ENCODE results near the gene SOCS1. TPM values are rescaled to one million over a fixed set of nuclear protein-coding genes. Genes with fewer than 3 reads are reported as not detected.

SOCS1 gene
- total RNA-seq, 2 donors from 2014 or later: 16.9 to 22.6 TPM

DNA sequence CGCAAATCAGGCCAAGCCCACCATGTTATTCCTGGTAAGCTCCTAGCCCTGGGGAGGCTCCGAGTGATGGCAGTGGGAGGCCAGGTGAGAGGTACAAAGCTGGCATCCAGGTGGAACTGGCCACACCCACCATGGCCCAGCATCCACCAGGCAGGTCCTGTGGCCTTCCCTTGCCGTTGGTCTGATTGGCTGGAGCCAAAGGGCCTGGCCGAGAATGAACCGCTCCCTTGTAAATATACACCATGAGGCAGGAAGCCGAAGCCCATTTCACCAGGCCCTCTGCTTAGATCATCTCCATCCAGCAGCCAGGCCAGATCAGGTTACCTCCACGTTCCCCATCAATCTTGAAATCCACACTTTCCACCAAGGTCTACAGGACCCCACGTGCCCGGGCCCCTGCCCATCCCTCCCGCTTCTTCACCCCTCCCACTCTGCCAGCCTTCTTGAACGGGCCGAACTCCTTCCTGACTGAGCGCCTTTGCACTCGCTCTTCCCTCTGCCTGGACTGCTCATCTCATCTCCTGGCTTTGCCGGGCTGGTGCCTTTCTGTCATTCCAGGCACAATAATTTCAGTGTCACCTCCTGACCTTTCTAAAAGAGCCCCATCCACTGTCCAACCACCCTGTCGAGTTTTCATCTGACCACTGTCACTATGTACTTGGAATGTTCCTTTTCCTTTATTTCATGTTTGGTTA is 5.8 kb downstream of the SOCS1 start:
- TF ChIP-seq, protein P1, sequence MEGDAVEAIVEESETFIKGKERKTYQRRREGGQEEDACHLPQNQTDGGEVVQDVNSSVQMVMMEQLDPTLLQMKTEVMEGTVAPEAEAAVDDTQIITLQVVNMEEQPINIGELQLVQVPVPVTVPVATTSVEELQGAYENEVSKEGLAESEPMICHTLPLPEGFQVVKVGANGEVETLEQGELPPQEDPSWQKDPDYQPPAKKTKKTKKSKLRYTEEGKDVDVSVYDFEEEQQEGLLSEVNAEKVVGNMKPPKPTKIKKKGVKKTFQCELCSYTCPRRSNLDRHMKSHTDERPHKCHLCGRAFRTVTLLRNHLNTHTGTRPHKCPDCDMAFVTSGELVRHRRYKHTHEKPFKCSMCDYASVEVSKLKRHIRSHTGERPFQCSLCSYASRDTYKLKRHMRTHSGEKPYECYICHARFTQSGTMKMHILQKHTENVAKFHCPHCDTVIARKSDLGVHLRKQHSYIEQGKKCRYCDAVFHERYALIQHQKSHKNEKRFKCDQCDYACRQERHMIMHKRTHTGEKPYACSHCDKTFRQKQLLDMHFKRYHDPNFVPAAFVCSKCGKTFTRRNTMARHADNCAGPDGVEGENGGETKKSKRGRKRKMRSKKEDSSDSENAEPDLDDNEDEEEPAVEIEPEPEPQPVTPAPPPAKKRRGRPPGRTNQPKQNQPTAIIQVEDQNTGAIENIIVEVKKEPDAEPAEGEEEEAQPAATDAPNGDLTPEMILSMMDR (IDR thresholded peaks at IDR 0.05): no peak
- Histone ChIP-seq H3K4me3 (no peak overlapping the region), H3K36me3 (no peaks in the 10 kb centered on the region), H3K4me1 (ENCODE audit: control insufficient read depth in 1 of 2, low read depth in 2 of 2) (peaks cover 6 to 25% of the 10 kb centered on the region in 2 donors), H3K27me3 (replicated peaks; ENCODE audit: insufficient read depth) (no peaks in the 10 kb centered on the region), H3K9me3 (no peaks in the 10 kb centered on the region), H3K27ac (no peak overlapping the region)
- no peak for ATAC-seq (ENCODE audit: insufficient number of reproducible peaks, low FRiP score, low read depth)
- DNase-seq (ENCODE audit: low spot score): no peak

DNA sequence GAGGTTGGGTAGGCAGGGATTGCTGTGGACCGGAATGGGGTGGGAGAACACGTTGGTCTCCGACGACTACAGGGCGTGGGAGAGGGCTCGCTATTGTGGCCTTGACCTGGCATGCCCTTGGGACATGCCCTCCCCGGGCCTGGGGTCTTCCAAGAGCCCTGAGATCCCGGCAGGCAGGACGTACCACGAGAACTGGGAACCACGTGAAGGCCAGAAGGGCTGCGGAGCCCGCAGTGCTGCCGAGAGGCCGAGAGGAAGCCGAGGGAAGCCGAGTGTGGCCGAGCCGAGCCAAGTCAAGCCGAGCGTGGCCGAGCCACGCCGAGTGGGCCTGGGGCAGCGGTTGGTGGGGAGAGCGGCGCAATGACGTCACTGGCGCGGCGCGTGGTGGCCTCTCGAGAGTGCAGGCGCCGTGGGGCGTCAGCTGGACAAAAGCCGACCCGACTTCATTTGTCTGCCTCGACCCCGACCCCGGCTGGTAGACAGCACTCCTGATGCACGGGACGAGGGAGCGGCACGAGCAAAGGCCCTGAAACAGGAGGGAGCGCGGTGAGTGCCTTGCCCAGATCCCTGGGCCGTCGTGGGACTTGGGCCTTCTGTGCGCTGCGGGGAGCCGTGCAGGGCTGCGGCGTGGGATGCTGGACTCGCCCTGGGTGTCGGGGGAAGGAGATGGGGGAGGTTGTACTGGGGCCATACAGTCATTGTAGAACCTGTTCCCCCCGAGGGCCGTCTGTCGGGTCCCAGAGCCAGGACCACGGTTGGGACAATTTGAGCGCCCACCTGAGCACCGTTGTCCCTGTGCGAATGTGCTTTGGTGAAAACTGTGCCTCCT is 6.6 kb downstream of the SOCS1 start:
- Histone ChIP-seq H3K27ac (no peak overlapping the region), H3K9me3 (no peaks in the 10 kb centered on the region), H3K4me1 (ENCODE audit: control insufficient read depth in 1 of 2, low read depth in 2 of 2) (peaks cover 4 to 17% of the 10 kb centered on the region in 2 donors), H3K27me3 (replicated peaks; ENCODE audit: insufficient read depth) (no peaks in the 10 kb centered on the region), H3K36me3 (no peaks in the 10 kb centered on the region), H3K4me3 (no peak overlapping the region)
- DNase-seq (ENCODE audit: low spot score) (no peak), ATAC-seq (ENCODE audit: insufficient number of reproducible peaks, low FRiP score, low read depth) (no peak)
- TF ChIP-seq, protein P1 (IDR thresholded peaks at IDR 0.05): no peak

DNA sequence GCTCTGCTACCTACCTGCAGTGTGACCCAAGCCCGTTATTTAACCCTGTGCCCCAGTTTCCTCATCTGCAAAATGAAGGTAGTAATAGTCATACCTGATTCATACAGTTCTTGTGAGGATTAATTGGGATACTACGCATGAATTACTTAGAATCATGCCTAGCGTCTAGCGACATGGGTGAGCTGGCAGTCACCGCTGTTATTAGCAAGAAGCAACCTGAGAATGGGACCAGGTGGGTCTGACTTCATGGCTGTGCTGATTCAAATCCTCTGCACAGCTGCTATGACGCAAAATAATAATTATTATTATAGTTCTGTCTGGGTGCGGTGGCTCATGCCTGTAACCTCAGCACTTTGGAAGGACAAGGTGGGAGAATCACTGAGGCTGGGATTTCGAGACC is 7.9 kb downstream of the SOCS1 start:
- Histone ChIP-seq H3K9me3 (no peaks in the 10 kb centered on the region), H3K36me3 (no peaks in the 10 kb centered on the region), H3K4me3 (no peak overlapping the region), H3K4me1 (ENCODE audit: control insufficient read depth in 1 of 2, low read depth in 2 of 2) (peaks cover 0 to 6% of the 10 kb centered on the region in 2 donors), H3K27me3 (replicated peaks; ENCODE audit: insufficient read depth) (no peaks in the 10 kb centered on the region), H3K27ac (no peak overlapping the region)
- TF ChIP-seq, protein P1 (IDR thresholded peaks at IDR 0.05): no peak
- DNase-seq (ENCODE audit: low spot score) (no peak), ATAC-seq (ENCODE audit: insufficient number of reproducible peaks, low FRiP score, low read depth) (no peak)

DNA sequence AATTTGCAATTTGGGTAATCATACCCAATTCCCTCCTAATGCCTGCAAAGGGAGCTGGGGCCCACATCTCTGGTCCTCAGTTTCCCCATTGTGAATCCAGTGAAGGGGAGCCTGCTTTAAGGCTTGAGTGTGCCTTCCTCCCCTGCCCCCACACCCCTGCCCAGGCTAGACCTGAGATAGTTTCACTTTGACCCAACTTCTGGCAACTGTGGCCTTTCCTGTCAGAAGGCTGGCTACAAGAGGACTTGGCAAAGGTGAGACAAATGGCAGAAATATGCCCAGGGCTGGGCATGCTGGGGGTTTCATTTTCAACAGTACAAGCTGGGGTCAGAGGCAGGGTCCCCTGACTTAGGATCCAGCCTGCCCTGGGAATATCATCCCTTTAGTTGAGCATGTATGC is 10.0 kb downstream of the SOCS1 start:
- DNase-seq (ENCODE audit: low spot score) (no peak), ATAC-seq (ENCODE audit: insufficient number of reproducible peaks, low FRiP score, low read depth) (no peak)
- Histone ChIP-seq H3K36me3 (no peaks in the 10 kb centered on the region), H3K4me3 (no peak overlapping the region), H3K4me1 (ENCODE audit: control insufficient read depth in 1 of 2, low read depth in 2 of 2) (peaks cover 0 to 3% of the 10 kb centered on the region in 2 donors), H3K27me3 (replicated peaks; ENCODE audit: insufficient read depth) (no peaks in the 10 kb centered on the region), H3K9me3 (no peaks in the 10 kb centered on the region), H3K27ac (no peak overlapping the region)
- TF ChIP-seq, protein P1 (IDR thresholded peaks at IDR 0.05): no peak

DNA sequence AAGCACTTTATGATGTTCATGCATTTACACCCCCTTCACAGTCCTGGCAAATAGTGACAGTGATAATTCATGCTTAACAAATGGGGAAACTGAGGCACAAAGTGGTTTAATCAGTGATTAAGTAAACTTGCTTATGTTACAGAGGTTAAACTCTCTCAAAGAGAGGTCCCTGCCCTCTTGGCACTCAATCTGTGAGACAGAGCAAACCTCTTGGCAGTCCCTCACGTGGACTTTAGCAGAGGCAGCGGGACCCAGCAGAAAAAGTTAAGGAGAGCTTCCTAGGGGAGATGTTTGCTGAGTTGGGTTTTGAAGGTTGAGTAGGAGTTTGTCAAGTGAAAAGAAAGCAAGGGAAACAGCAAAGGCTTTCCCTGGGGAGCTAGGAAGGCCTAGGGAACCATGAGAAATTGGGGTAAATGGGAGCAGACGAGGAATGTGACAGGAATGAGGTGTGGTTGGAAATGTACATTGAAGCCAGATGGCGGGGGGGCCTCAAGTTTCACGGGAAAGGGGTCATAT is 10.7 kb downstream of the SOCS1 start:
- H3K4me3 ChIP-seq: no peak overlapping the region
- no peaks in the 10 kb centered on the region for H3K36me3 ChIP-seq
- TF ChIP-seq, protein P1 (IDR thresholded peaks at IDR 0.05): no peak
- no peaks in the 10 kb centered on the region for H3K9me3 ChIP-seq
- H3K27ac ChIP-seq: no peak overlapping the region
- ATAC-seq (ENCODE audit: insufficient number of reproducible peaks, low FRiP score, low read depth) (no peak), DNase-seq (ENCODE audit: low spot score) (no peak)
- no peaks in the 10 kb centered on the region for H3K27me3 ChIP-seq (replicated peaks; ENCODE audit: insufficient read depth)
- peaks cover 0 to 10% of the 10 kb centered on the region in 2 donors for H3K4me1 ChIP-seq (ENCODE audit: control insufficient read depth in 1 of 2, low read depth in 2 of 2)
